Measurements from ENCODE around the gene PPTC7. TPM values are rescaled to one million over a fixed set of nuclear protein-coding genes. Genes with fewer than 3 reads are reported as not detected.

Gene PPTC7
- total RNA-seq, 3 donors from 2014 or later: 32.2 to 34.8 (median 32.8) TPM

DNA sequence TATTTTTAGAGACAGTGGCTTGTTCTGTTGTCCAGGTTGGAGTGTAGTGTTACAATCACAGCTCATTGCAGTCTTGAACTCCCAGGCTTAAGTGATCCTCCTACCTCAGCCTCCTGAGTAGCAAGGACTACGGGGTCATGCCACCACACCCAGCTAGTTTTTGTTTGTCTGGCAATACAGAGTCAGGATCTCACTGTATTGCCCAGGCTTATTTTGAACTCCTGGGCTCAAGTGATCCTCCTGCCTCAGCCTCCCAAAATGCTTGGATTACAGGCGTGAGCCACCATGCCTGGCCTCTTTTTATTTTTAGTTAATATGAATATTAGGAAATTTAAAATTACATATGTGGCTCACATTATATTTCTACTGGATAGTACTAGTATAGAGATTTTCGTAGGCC lies 28.9 kb downstream of the PPTC7 start:
- ATAC-seq (no peak), DNase-seq (no peak)
- TF ChIP-seq CTCF (IDR thresholded peaks at IDR 0.05): no peak
- Histone ChIP-seq H3K9me3 (no peaks in the 10 kb centered on the region), H3K4me1 (ENCODE audit: low read depth) (peaks cover 7% of the 10 kb centered on the region), H3K4me3 (no peak overlapping the region), H3K36me3 (ENCODE audit: low read depth) (no peaks in the 10 kb centered on the region)
- intact Hi-C loops (cut with DNase I, micrococcal nuclease): loop anchor here in 1 of 2 donors (5.0 kb wide), 1 partner anchor 48 kb away; no protein-coding TSS in a partner anchor

DNA sequence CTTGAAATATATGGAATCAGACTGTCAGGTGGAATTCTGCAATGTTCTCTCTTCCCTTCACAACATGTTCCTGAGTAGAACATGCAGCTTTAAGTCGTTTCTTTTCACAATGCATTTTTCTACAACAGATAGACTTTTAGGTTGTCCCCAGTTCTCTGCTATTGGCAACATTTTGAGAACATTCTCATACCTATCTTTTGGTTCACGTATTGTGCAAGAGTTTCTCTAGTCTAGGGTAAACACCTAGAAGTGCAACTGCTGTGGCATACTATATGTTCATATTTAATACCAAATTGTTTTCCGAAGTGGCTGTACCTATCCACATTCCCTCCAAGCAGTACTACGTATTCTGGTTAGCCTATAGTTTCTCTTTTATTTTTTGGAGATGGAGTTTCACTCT lies 32.1 kb downstream of the PPTC7 start:
- no peak for DNase-seq
- ATAC-seq: no peak
- no peaks in the 10 kb centered on the region for H3K36me3 ChIP-seq (ENCODE audit: low read depth)
- H3K4me1 ChIP-seq (ENCODE audit: low read depth): peaks cover 4% of the 10 kb centered on the region
- intact Hi-C loops (cut with DNase I, micrococcal nuclease): loop anchor here in 1 of 2 donors (5.0 kb wide), 1 partner anchor 51 kb away; no protein-coding TSS in a partner anchor
- TF ChIP-seq CTCF (IDR thresholded peaks at IDR 0.05): no peak
- H3K4me3 ChIP-seq: no peak overlapping the region
- no peaks in the 10 kb centered on the region for H3K9me3 ChIP-seq

GRCh38 chr12:110549716-110550115 lies 33.4 kb downstream of the PPTC7 start:
- Histone ChIP-seq H3K9me3 (no peaks in the 10 kb centered on the region), H3K4me1 (ENCODE audit: low read depth) (peaks cover under 1% of the 10 kb centered on the region), H3K36me3 (ENCODE audit: low read depth) (no peaks in the 10 kb centered on the region), H3K4me3 (no peak overlapping the region)
- no peak for TF ChIP-seq CTCF (IDR thresholded peaks at IDR 0.05)
- ATAC-seq: no peak
- intact Hi-C loops (cut with DNase I, micrococcal nuclease): loop anchor here in 1 of 2 donors (5.0 kb wide), 1 partner anchor 53 kb away; no protein-coding TSS in a partner anchor
- DNase-seq: no peak

DNA sequence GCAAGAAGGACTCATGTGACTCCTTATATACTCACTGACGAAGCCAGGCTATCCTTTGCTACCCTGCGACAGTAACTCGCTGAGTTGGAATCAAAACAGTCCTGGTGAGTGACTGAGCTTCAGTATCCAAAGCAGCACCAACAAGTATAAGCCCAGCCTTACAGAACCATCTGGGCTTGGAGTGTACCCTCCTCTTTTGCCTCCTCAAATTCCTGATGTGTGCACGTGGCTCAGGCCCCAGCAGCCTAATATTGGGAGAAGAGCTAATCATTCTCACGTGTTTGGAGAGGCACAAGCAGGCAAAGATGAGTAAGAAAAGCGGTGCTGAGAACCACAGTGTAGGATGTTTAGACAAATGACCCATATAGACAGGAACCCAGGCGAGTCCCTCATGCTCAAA lies 34.4 kb downstream of the PPTC7 start:
- intact Hi-C loops (cut with DNase I, micrococcal nuclease): no loop called here
- Histone ChIP-seq H3K4me1 (ENCODE audit: low read depth) (peaks cover 11% of the 10 kb centered on the region), H3K9me3 (no peaks in the 10 kb centered on the region), H3K36me3 (ENCODE audit: low read depth) (no peaks in the 10 kb centered on the region), H3K4me3 (no peak overlapping the region)
- TF ChIP-seq CTCF (IDR thresholded peaks at IDR 0.05): no peak
- ATAC-seq (no peak), DNase-seq (no peak)

- H3K4me3 ChIP-seq: no peak overlapping the region
- no peak for ATAC-seq
- no peaks in the 10 kb centered on the region for H3K9me3 ChIP-seq
- H3K4me1 ChIP-seq (ENCODE audit: low read depth): peaks cover 21% of the 10 kb centered on the region
- no peaks in the 10 kb centered on the region for H3K36me3 ChIP-seq (ENCODE audit: low read depth)
- no peak for TF ChIP-seq CTCF (IDR thresholded peaks at IDR 0.05)
- intact Hi-C loops (cut with DNase I, micrococcal nuclease): no loop called here
- DNase-seq: no peak
These were observed 36.0 kb downstream of the PPTC7 start for GRCh38 chr12:110547090-110547489.

DNA sequence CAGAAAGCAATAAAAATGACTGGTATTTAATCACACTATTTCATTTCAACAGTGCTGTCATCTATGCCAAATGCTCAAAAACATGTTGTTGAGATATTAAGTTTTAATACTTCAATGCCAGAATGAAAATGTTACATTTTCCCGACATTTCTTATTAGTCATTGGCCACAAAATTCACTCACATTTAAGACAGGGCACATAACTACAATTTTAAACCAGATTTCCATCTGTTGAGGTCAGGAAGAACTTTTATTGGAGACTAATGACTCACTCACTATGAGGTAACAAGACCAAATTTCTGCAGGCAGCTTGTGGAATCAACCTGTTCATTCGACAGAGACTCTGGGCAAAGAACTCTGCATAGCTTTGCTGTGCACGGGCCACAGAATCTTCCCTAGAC lies 36.8 kb downstream of the PPTC7 start:
- DNase-seq: no peak
- Histone ChIP-seq H3K4me1 (ENCODE audit: low read depth) (peaks cover 21% of the 10 kb centered on the region), H3K9me3 (no peaks in the 10 kb centered on the region), H3K36me3 (ENCODE audit: low read depth) (no peaks in the 10 kb centered on the region), H3K4me3 (no peak overlapping the region)
- intact Hi-C loops (cut with DNase I, micrococcal nuclease): no loop called here
- TF ChIP-seq CTCF (IDR thresholded peaks at IDR 0.05): no peak
- ATAC-seq: no peak
